Lung (tissue), 12 donors: ENCODE measurements around the gene CEBPB. TPM values are rescaled to one million over a fixed set of nuclear protein-coding genes. Genes with fewer than 3 reads are reported as not detected.

ENCODE experiments used
- ATAC-seq: fragments of 200-7000 bp; cut with Tn5 transposase; one replicate; pipeline ENCODE4 v1.9.1; 2020; ENCODE audit warnings: moderate number of reproducible peaks; ENCODE audit not compliant: insufficient read depth, low FRiP score
- DNase-seq, 3 donors: peaks; one replicate each; pipeline ENCODE4 v3.0.0-alpha.2; 2013 to 2017
- H3K27ac ChIP-seq, 2 donors: one replicate each; pipeline ENCODE4 v1.5.1; 2013; ENCODE audit warnings: mild to moderate bottlenecking in 2 of 2, moderate library complexity in 2 of 2, control low read depth in 1 of 2, inconsistent platforms in 1 of 2, low read depth in 1 of 2, low read length in 1 of 2
- H3K27me3 ChIP-seq, 3 donors: one replicate each; pipeline ENCODE4 v1.5.1; 2013; ENCODE audit warnings: low read length in 2 of 3; ENCODE audit not compliant: control insufficient read depth in 3 of 3, insufficient read depth in 3 of 3
- H3K36me3 ChIP-seq, 4 donors: one replicate each; pipeline ENCODE4 v1.5.1; 2013; ENCODE audit warnings: low read length in 4 of 4, mild to moderate bottlenecking in 1 of 4, moderate library complexity in 1 of 4; ENCODE audit not compliant: control insufficient read depth in 4 of 4, insufficient read depth in 4 of 4
- H3K4me1 ChIP-seq, 5 donors: one replicate each; pipeline ENCODE4 v1.5.1; 2013; ENCODE audit warnings: low read length in 5 of 5, mild to moderate bottlenecking in 2 of 5, moderate library complexity in 1 of 5; ENCODE audit not compliant: control insufficient read depth in 5 of 5, insufficient read depth in 5 of 5
- H3K4me3 ChIP-seq: one replicate; pipeline ENCODE4 v1.5.1; 2013; ENCODE audit warnings: mild to moderate bottlenecking, control low read depth, moderate library complexity
- H3K9ac ChIP-seq, 2 donors: one replicate each; pipeline ENCODE4 v1.5.1; 2013; ENCODE audit warnings: low read length in 2 of 2, control low read depth in 1 of 2; ENCODE audit not compliant: insufficient read depth in 1 of 2
- H3K9me3 ChIP-seq, 4 donors: one replicate each; pipeline ENCODE4 v1.5.1; 2013; ENCODE audit warnings: low read length in 3 of 4, mild to moderate bottlenecking in 1 of 4, moderate library complexity in 1 of 4; ENCODE audit not compliant: control insufficient read depth in 4 of 4, insufficient read depth in 3 of 4
- WGBS, 2 donors: extraction: QIAGEN DNeasy Blood & Tissue Kit; methylation state at CpG; one replicate each; pipeline ENCODE4 v1.1.7; 2013; 5-methylcytosine and 5-hydroxymethylcytosine counted together
- polyA plus RNA-seq, 2 donors: library from polyadenylated mRNA; stranded (reverse); fragments of 200-250 nt; gene quantifications; one replicate each; pipeline ENCODE4 v1.2.1, GENCODE V29; 2013
- total RNA-seq, 2 donors: library from RNA; depleted of rRNA in 1 of 2; stranded (reverse); fragments of >200 nt in 1 of 2; gene quantifications; one replicate each; pipeline ENCODE4 v1.2.1, GENCODE V29; 2014 to 2021
- TF ChIP-seq, protein P1 (sequence below): IDR thresholded peaks from 2 replicates; pipeline ENCODE4 v1.5.1; 2012; ENCODE audit warnings: mild to moderate bottlenecking; ENCODE audit errors: control extremely low read depth, extremely low read depth
- donor health status: control.
- donor health status: control.
- donor health status: Bipolar disorder and iron deficiency.
- donor health status: healthy.
- donor health status: DM: yes; HTN: yes; CAD: no.

Gene CEBPB
- total and polyA plus RNA-seq, 4 donors = 53.2 to 296 (median 124) TPM

DNA sequence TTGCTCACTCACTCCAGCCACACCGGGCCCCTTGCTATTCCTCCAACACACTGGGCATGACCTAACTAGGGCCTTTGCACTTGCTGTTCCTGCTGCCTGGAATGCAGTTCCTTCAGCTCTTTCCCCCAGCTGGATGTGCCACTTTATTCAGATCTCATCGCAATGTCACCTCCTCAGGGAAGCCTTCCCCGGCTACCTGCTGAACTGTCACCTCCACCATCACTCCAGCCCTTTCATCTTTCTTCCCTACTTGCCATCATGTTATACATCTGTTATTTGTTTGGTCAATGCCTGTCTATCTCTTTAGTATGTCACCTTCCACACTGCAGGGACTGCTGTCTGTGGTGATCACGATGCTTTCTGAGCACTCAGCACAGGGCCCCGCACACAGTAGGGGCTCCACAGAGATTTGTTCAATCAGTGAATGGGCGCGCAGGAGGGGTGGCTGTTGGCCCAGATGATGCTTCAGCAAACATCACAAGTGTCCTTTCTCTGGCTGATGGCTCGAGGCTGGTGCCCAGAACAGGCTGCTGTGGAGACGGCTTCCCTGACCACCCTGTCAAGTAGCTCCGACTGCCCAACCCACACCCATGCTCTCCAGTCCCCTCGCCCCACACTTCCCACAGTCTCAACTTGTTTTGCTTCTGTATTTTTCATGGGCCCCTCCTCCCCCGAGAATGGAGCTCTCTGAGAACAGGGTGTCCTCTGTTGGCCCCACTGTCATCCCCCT lies 31.8 kb downstream of the CEBPB start:
- H3K4me1 ChIP-seq = peaks cover 0 to 8% (median 4%) of the 10 kb centered on the region in 5 donors
- H3K27me3 ChIP-seq = no peaks in the 10 kb centered on the region
- no peaks in the 10 kb centered on the region for H3K36me3 ChIP-seq
- H3K27ac ChIP-seq = peak overlapping the region in 1 of 2 donors; percentile 55
- DNase-seq = no peak
- TF ChIP-seq, protein P1, sequence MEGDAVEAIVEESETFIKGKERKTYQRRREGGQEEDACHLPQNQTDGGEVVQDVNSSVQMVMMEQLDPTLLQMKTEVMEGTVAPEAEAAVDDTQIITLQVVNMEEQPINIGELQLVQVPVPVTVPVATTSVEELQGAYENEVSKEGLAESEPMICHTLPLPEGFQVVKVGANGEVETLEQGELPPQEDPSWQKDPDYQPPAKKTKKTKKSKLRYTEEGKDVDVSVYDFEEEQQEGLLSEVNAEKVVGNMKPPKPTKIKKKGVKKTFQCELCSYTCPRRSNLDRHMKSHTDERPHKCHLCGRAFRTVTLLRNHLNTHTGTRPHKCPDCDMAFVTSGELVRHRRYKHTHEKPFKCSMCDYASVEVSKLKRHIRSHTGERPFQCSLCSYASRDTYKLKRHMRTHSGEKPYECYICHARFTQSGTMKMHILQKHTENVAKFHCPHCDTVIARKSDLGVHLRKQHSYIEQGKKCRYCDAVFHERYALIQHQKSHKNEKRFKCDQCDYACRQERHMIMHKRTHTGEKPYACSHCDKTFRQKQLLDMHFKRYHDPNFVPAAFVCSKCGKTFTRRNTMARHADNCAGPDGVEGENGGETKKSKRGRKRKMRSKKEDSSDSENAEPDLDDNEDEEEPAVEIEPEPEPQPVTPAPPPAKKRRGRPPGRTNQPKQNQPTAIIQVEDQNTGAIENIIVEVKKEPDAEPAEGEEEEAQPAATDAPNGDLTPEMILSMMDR = no peak
- peaks cover 0 to 1% (median 0%) of the 10 kb centered on the region in 4 donors for H3K9me3 ChIP-seq
- no peak for ATAC-seq
- 82 to 83% methylated on average over 12 of the region's 12 CpGs for WGBS, 2 donors
- H3K9ac ChIP-seq = no peak overlapping the region
- no peak overlapping the region for H3K4me3 ChIP-seq

DNA sequence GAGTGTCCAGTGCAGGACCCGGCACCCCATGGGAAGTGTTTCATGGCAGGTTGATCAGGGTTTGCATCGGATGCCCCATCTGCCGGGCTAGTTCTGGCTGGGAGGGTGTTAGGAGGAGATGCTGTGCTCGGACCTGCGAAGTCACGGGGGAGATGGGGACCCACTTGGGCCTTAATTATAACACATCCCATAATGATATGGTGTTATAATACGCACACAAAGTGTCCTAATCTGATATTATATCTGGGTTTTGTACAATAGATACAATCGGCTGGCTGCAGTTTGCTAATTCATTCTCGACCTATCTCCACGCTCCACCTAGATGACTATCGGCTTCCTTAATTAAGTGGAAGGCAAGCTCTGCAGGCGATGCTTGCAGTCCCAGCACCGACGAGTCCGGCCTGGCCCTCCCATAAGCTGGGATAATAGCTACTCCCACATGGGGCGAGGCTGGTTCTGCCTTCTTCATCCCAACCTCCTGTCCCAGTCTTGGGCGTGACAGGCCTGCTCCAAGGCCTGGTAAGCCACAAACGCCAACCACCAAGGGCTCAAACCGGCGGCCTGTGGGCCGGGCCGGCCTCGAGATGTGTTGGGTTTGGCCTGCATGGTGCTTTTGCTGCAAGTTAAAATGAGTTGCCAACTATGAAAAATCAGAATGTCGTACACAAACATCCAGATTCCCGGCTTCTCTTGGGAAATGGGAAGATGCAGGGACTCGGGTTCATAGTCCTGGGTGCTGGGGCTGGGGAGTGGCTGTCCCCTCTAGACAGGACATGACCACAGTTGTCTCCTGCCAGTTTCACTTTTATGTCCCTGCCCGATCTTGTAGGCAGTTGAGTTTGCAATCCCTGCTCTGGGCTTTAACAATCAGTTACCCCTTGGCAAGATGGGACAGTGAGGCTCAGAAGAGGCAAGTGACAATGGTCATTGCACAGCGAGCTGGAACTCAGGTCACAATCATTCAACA lies 32.7 kb downstream of the CEBPB start:
- Histone ChIP-seq H3K9ac (no peak overlapping the region), H3K4me1 (peaks cover 0 to 8% (median 4%) of the 10 kb centered on the region in 5 donors), H3K36me3 (no peaks in the 10 kb centered on the region), H3K4me3 (no peak overlapping the region), H3K27ac (peak overlapping the region in 1 of 2 donors; percentile 21), H3K9me3 (peaks cover 0 to 1% (median 0%) of the 10 kb centered on the region in 4 donors), H3K27me3 (no peaks in the 10 kb centered on the region)
- DNase-seq = no peak
- 82 to 84% methylated on average over 28 of the region's 28 CpGs for WGBS, 2 donors
- ATAC-seq = no peak
- TF ChIP-seq, protein P1 = no peak

DNA sequence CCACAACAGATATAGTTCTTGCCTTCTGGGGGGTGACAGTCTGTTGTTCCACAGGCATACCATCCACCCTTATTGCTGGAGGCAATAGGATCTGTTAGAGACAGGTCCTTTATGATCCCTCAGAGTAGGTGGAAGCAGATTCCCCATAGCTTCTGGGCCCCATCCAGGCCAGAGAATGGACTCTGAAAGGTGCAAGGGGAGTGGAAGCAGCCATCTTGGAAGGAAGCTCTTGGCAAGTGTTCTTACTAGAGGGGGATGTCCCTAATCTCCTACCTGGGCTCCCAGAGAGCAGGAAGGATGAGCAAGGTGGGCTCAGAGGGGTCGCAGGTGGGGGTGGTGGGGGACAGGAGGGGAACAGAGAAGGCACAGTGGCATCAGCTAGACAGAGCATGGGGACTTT lies 33.4 kb downstream of the CEBPB start:
- no peaks in the 10 kb centered on the region for H3K36me3 ChIP-seq
- DNase-seq (no peak), ATAC-seq (no peak)
- 85 to 100% methylated on average over 1 of the region's 1 CpG for WGBS, 2 donors
- H3K27ac ChIP-seq = peak overlapping the region in 1 of 2 donors; percentile 51
- H3K27me3 ChIP-seq = no peaks in the 10 kb centered on the region
- H3K9me3 ChIP-seq = peaks cover 0 to 1% (median 0%) of the 10 kb centered on the region in 4 donors
- H3K4me3 ChIP-seq = no peak overlapping the region
- H3K4me1 ChIP-seq = peaks cover 0 to 8% (median 4%) of the 10 kb centered on the region in 5 donors
- H3K9ac ChIP-seq = no peak overlapping the region
- TF ChIP-seq, protein P1 = no peak
